GM18499 (cell line): ENCODE measurements around the gene NLRC4.
"Not testable (repeated sequence)": the region's sequence is repeated elsewhere in the genome, so short reads cannot be mapped to it uniquely, and the experiment has no call there.

Experiments used
- ATAC-seq: cut with Tn5 transposase; IDR thresholded peaks from one replicate; pipeline ENCODE4 v1.9.1; 2021; ENCODE audit warnings: moderate number of reproducible peaks; ENCODE audit not compliant: insufficient read depth, unreplicated experiment

NLRC4 gene

GRCh38 chr2:32246911-32247310 lies 17.8 kb downstream of the NLRC4 start:
- no peak for ATAC-seq

GRCh38 chr2:32242331-32242730 lies 22.4 kb downstream of the NLRC4 start:
- no peak for ATAC-seq

GRCh38 chr2:32237996-32238395 lies 26.7 kb downstream of the NLRC4 start:
- no peak for ATAC-seq

- ATAC-seq, result no peak
Observed at GRCh38 chr2:32237488-32237887, 27.2 kb downstream of the NLRC4 start.

- ATAC-seq, result no peak
Observed at GRCh38 chr2:32235315-32235714, 29.4 kb downstream of the NLRC4 start.

GRCh38 chr2:32231959-32232358 lies 32.7 kb downstream of the NLRC4 start:
- no peak for ATAC-seq

GRCh38 chr2:32229635-32230034 lies 35.1 kb downstream of the NLRC4 start:
- no peak for ATAC-seq

GRCh38 chr2:32228181-32228580 lies 36.5 kb downstream of the NLRC4 start:
- ATAC-seq, result no peak

GRCh38 chr2:32227492-32227891 lies 37.2 kb downstream of the NLRC4 start:
- ATAC-seq, result no peak

- no peak for ATAC-seq
Observed at GRCh38 chr2:32222966-32223365, 41.7 kb downstream of the NLRC4 start.

GRCh38 chr2:32220445-32220844 lies 44.2 kb downstream of the NLRC4 start:
- ATAC-seq, result no peak

- ATAC-seq, result no peak
Observed at GRCh38 chr2:32212295-32212694, 52.4 kb downstream of the NLRC4 start.

GRCh38 chr2:32210767-32211408 lies 53.8 kb downstream of the NLRC4 start:
- no peak for ATAC-seq

- ATAC-seq, result not testable (repeated sequence)
Observed at GRCh38 chr2:32203428-32203827, 61.3 kb downstream of the NLRC4 start.

GRCh38 chr2:32200814-32201213 lies 63.9 kb downstream of the NLRC4 start:
- no peak for ATAC-seq

GRCh38 chr2:32192418-32192817 lies 72.3 kb downstream of the NLRC4 start:
- no peak for ATAC-seq

GRCh38 chr2:32189011-32189410 lies 75.7 kb downstream of the NLRC4 start:
- no peak for ATAC-seq

GRCh38 chr2:32182667-32183066 lies 82.0 kb downstream of the NLRC4 start:
- no peak for ATAC-seq
